K562 (cell line): Measurements from ENCODE around the gene UQCRC2. TPM values are rescaled to one million over a fixed set of nuclear protein-coding genes. Genes with fewer than 3 reads are reported as not detected.

Experiments
- ATAC-seq: fragments of 200-7000 bp; cut with Tn5 transposase; 3 replicates; pipeline ENCODE4 v1.9.1; 2020; ENCODE audit warnings: moderate library complexity
- BruUV-seq: library from RNA; stranded (reverse); fragments of 400-500 nt; replicated peaks from 2 replicates; lab custom pipeline; 2021; lab: Mats Ljungman, UMichigan
- CTCF ChIA-PET: fragments of 300-600 bp; formaldehyde crosslinking; extraction: SDS; loops from one replicate; lab custom pipeline; 2021; ENCODE audit warnings: low intra/inter-chr PET ratio; lab: Yijun Ruan, JAX
- POLR2A ChIA-PET: fragments of 300-600, 350-650 bp; sonication (Branson Sonifier 250); formaldehyde crosslinking; extraction: SDS; loops from one replicate; lab custom pipeline; 2021; ENCODE audit warnings: antibody characterized with exemption, inconsistent platforms; lab: Yijun Ruan, JAX
- DNase-seq, 4 experiments: peaks; one replicate each; pipeline versions ENCODE4 v3.0.0 to v3.0.0-alpha.2; 2011 to 2018; ENCODE audit warnings: low spot score in 3 of 4, mixed read lengths in 3 of 4; ENCODE audit errors: extremely low read depth in 1 of 4
- FAIRE-seq: peaks from 2 replicates; lab custom pipeline; 2011; peaks lifted over from hg19 to GRCh38; lab: Jason Lieb, UNC
- H2AFZ ChIP-seq: 2 replicates; pipeline ENCODE4 v1.6.0; 2011; ENCODE audit warnings: low read depth, low read length, control low read depth, inconsistent platforms
- H3K27ac ChIP-seq: fragments of 200-600 bp; 3 replicates; pipeline ENCODE4 v1.8.0; 2011; ENCODE audit warnings: low read depth, mild to moderate bottlenecking, control low read depth, inconsistent platforms, low read length, moderate library complexity, mixed read lengths; ENCODE audit errors: extremely low read depth
- H3K27me3 ChIP-seq, 2 experiments: fragments of 300-600 bp in 1 of 2; 2 replicates in 1 of 2; 3 replicates in 1 of 2; pipeline versions ENCODE4 v1.6.0 to v1.8.0; 2011; ENCODE audit warnings: inconsistent platforms in 2 of 2, low read length in 2 of 2, mild to moderate bottlenecking in 1 of 2, mixed read lengths in 1 of 2, moderate library complexity in 1 of 2; ENCODE audit not compliant: control insufficient read depth in 2 of 2, insufficient read depth in 2 of 2
- H3K36me3 ChIP-seq: fragments of 300-600 bp; 3 replicates; pipeline ENCODE4 v1.8.0; 2011; ENCODE audit warnings: mild to moderate bottlenecking, low read length, inconsistent platforms; ENCODE audit not compliant: control insufficient read depth, insufficient read depth
- H3K4me1 ChIP-seq, 2 experiments: fragments of 200-600 bp in 1 of 2; replicated peaks in 1 of 2; 2 replicates in 1 of 2; 3 replicates in 1 of 2; pipeline versions ENCODE4 v1.5.1 to v1.8.0; 2011; ENCODE audit warnings: inconsistent platforms in 2 of 2, low read length in 2 of 2, mild to moderate bottlenecking in 1 of 2, mixed read lengths in 1 of 2, moderate library complexity in 1 of 2; ENCODE audit not compliant: control insufficient read depth in 2 of 2, insufficient read depth in 2 of 2
- H3K4me2 ChIP-seq: 2 replicates; pipeline ENCODE4 v1.6.1; 2011; ENCODE audit warnings: low read length, control low read depth, inconsistent platforms, mixed read lengths; ENCODE audit not compliant: insufficient read depth
- H3K4me3 ChIP-seq: fragments of 200-600 bp; sonication (generic), shearing (Covaris generic); 2 replicates; pipeline ENCODE4 v1.5.1; 2016; ENCODE audit warnings: control low read depth, inconsistent platforms
- H3K79me2 ChIP-seq: fragments of 200-600 bp; 3 replicates; pipeline ENCODE4 v1.8.0; 2011; ENCODE audit warnings: low read length, inconsistent platforms; ENCODE audit not compliant: control insufficient read depth, insufficient read depth
- H3K9ac ChIP-seq, 2 experiments: 2 replicates each; pipeline versions ENCODE4 v1.6.0 to v1.6.1; 2011; ENCODE audit warnings: low read depth in 2 of 2, low read length in 2 of 2, control low read depth in 1 of 2, inconsistent platforms in 1 of 2, mild to moderate bottlenecking in 1 of 2, mixed read lengths in 1 of 2; ENCODE audit not compliant: insufficient read depth in 1 of 2
- H3K9me1 ChIP-seq: one replicate; pipeline ENCODE4 v1.6.0; 2011; ENCODE audit warnings: inconsistent platforms, mild to moderate bottlenecking, low read length, moderate library complexity; ENCODE audit not compliant: control insufficient read depth, insufficient read depth
- H3K9me3 ChIP-seq: replicated peaks from 2 replicates; pipeline ENCODE4 v1.5.1; 2011; ENCODE audit warnings: low read depth, low read length, inconsistent platforms; ENCODE audit not compliant: control insufficient read depth, insufficient read depth
- H4K20me1 ChIP-seq: replicated peaks from 2 replicates; pipeline ENCODE4 v1.6.1; 2011; ENCODE audit warnings: low read length, inconsistent platforms, mixed read lengths; ENCODE audit not compliant: control insufficient read depth, insufficient read depth
- CBX2 ChIP-seq: fragments of 200-600 bp; sonication (generic); IDR thresholded peaks from one replicate; pipeline ENCODE4 v1.6.1; 2012; ENCODE audit warnings: mild to moderate bottlenecking, low read length, inconsistent platforms; ENCODE audit not compliant: insufficient read depth, poor library complexity, severe bottlenecking
- EWSR1 ChIP-seq: fragments of 450-650 bp; IDR thresholded peaks from 2 replicates; pipeline ENCODE4 v1.6.1; 2018; ENCODE audit warnings: borderline replicate concordance, mild to moderate bottlenecking, low read depth, moderate library complexity; ENCODE audit not compliant: partially characterized antibody
- FOXK1 ChIP-seq: sonication (generic); formaldehyde crosslinking; IDR thresholded peaks from 2 replicates; pipeline ENCODE4 v1.8.0; 2022; ENCODE audit warnings: missing genetic modification reagents, mild to moderate bottlenecking, borderline replicate concordance
- PKNOX1 ChIP-seq: fragments of 450-650 bp; IDR thresholded peaks from 2 replicates; pipeline ENCODE4 v1.6.1; 2016
- PML ChIP-seq: IDR thresholded peaks from 2 replicates; pipeline ENCODE4 v1.6.1; 2012; ENCODE audit warnings: low read length, inconsistent platforms
- USF1 ChIP-seq: sonication (generic); formaldehyde crosslinking; IDR thresholded peaks from 2 replicates; pipeline ENCODE4 v1.9.0; 2022; ENCODE audit warnings: mild to moderate bottlenecking, missing genetic modification reagents
- VEZF1 ChIP-seq: fragments of 200-800 bp; sonication (Bioruptor generic); IDR thresholded peaks from 2 replicates; pipeline ENCODE4 v1.6.1; 2017; ENCODE audit warnings: missing genetic modification characterization, missing compliant biosample characterization
- ZNF143 ChIP-seq: sonication (generic); formaldehyde crosslinking; IDR thresholded peaks from 2 replicates; pipeline ENCODE4 v1.9.0; 2022; ENCODE audit warnings: mild to moderate bottlenecking, missing genetic modification reagents
- ZNF3 ChIP-seq: fragments of 250-450 bp; sonication (Bioruptor Pico); IDR thresholded peaks from 2 replicates; pipeline ENCODE4 v1.5.0; 2021; ENCODE audit warnings: mild to moderate bottlenecking, moderate library complexity
- ZNF395 ChIP-seq: fragments of 200-800 bp; sonication (Bioruptor generic); IDR thresholded peaks from 2 replicates; pipeline ENCODE4 v1.6.1; 2017; ENCODE audit warnings: missing genetic modification characterization, missing compliant biosample characterization
- ZNF696 ChIP-seq: fragments of 250-450 bp; sonication (Bioruptor Pico); conservative IDR thresholded peaks from 2 replicates; pipeline ENCODE4 v1.4.0; 2020; ENCODE audit warnings: mild to moderate bottlenecking, moderate library complexity
- whole genome bisulfite sequencing: fragments of 100-300 bp; shearing (Covaris generic); methylation state at CpG from one replicate; pipeline ENCODE4 v1.1.6; 2016; ENCODE audit warnings: low coverage, mixed read lengths; ENCODE audit not compliant: insufficient coverage; ENCODE audit errors: missing lambda C conversion rate; 5-methylcytosine and 5-hydroxymethylcytosine counted together
- in situ Hi-C: fragments of 300-500 bp; cut with MboI; formaldehyde crosslinking; loops from 4 replicates; pipeline ENCODE4 v1.15.0; 2018; ENCODE audit warnings: inconsistent platforms, mixed read lengths
- intact Hi-C: fragments of 100-400 bp; cut with micrococcal nuclease; formaldehyde crosslinking; loops from 2 replicates; pipeline ENCODE4 v1.14.2; 2022
- polyA plus RNA-seq, 8 experiments: library from polyadenylated mRNA; depleted of rRNA in 4 of 8; stranded (reverse) in 5 of 8; unstranded in 3 of 8; fragments of >200 nt; fragmentation: Nextera tagmentation in 2 of 8; fragmentation: Illumina TruSeq in 1 of 8; extraction: Ambion mirVana in 2 of 8; extraction: Trizol in 1 of 8; gene quantifications; 2 replicates each; pipeline versions ENCODE4 v1.2.1 to v1.2.3, GENCODE V29; 2011 to 2014; ENCODE audit warnings: inconsistent platforms in 1 of 8, missing spikeins in 1 of 8
- total RNA-seq, 7 experiments: library from RNA; depleted of rRNA in 6 of 7; stranded (reverse); fragments of >200 nt in 6 of 7; fragmentation: Illumina TruSeq in 2 of 7; extraction: Trizol in 2 of 7; gene quantifications; 2 replicates each; pipeline versions ENCODE4 v1.2.1 to v1.2.3, GENCODE V29; 2011 to 2021; ENCODE audit warnings: low replicate concordance in 1 of 7

Gene UQCRC2
- total and polyA plus RNA-seq, 9 of the 15 experiments (the other 6 are each of a cell fraction or from before 2014, with no cell fraction given), result 177 to 516 (median 319) TPM

GRCh38 chr16:22014271-22014873 lies 61.2 kb downstream of the UQCRC2 start:
- in situ Hi-C loops (no loop called here), intact Hi-C loops (no loop called here)
- Histone ChIP-seq H3K9me1 (no peaks in the 10 kb centered on the region), H3K9ac (no peak overlapping the region), H4K20me1 (peaks cover 15% of the 10 kb centered on the region; the same call in 1 of the 2 replicates), H3K36me3 (no peaks in the 10 kb centered on the region), H3K79me2 (peaks cover 29% of the 10 kb centered on the region), H3K4me1 (peaks cover 0 to 3% of the 10 kb centered on the region in 2 experiments; a peak in 2 of 5 replicates), H3K27ac (no peak overlapping the region), H3K4me2 (no peak overlapping the region), H3K27me3 (no peaks in the 10 kb centered on the region), H2AFZ (no peak overlapping the region), H3K4me3 (no peak overlapping the region), H3K9me3 (no peaks in the 10 kb centered on the region)
- WGBS, result 12% methylated on average over 2 of the region's 2 CpGs
- FAIRE-seq (no peak), ATAC-seq (no peak), DNase-seq (no peak)
- ChIA-PET POLR2A (interaction anchor here (0.9 to 1.5 kb wide), 3 partner anchors 24 to 58 kb away, joined by 3 read pairs; no protein-coding TSS in a partner anchor), CTCF (no interaction called here)
- TF ChIP-seq PML, result no peak
- no peak for TF ChIP-seq USF1
- no peak for TF ChIP-seq ZNF3 (CRISPR knock-in tag)
- no peak for TF ChIP-seq FOXK1 (CRISPR knock-in tag)
- TF ChIP-seq PKNOX1, result no peak
- no peak for TF ChIP-seq CBX2
- TF ChIP-seq ZNF696 (CRISPR knock-in tag), result no peak
- TF ChIP-seq VEZF1 (CRISPR knock-in tag), result no peak
- no peak for TF ChIP-seq ZNF395 (CRISPR knock-in tag)
- no peak for TF ChIP-seq ZNF143 (CRISPR knock-in tag)
- TF ChIP-seq EWSR1, result no peak
- no TSS peak for BruUV-seq
